Liver (tissue), 9 donors: ENCODE data around the gene TNFRSF21. TPM values are rescaled to one million over a fixed set of nuclear protein-coding genes. Genes with fewer than 3 reads are reported as not detected.
"Not testable (repeated sequence)": the region's sequence is repeated elsewhere in the genome, so short reads cannot be mapped to it uniquely, and the experiment has no call there.

ENCODE experiments used
- DNase-seq: peaks from one replicate; pipeline ENCODE4 v3.0.0-alpha.2; 2017; ENCODE audit warnings: low spot score
- H3K27ac ChIP-seq, 2 donors: one replicate each; pipeline ENCODE4 v1.7.0; 2013; ENCODE audit warnings: inconsistent platforms in 2 of 2, low read length in 2 of 2, control low read depth in 1 of 2, low read depth in 1 of 2, mild to moderate bottlenecking in 1 of 2
- H3K27me3 ChIP-seq, 4 donors: one replicate each; pipeline versions ENCODE4 v1.6.1 to v1.7.0; 2013; ENCODE audit warnings: low read length in 3 of 4, inconsistent platforms in 1 of 4, mild to moderate bottlenecking in 1 of 4, moderate library complexity in 1 of 4; ENCODE audit not compliant: control insufficient read depth in 4 of 4, insufficient read depth in 4 of 4
- H3K36me3 ChIP-seq, 4 donors: one replicate each; pipeline versions ENCODE4 v1.6.1 to v1.7.0; 2013; ENCODE audit warnings: low read length in 3 of 4, mild to moderate bottlenecking in 3 of 4, low read depth in 1 of 4, moderate library complexity in 1 of 4; ENCODE audit not compliant: control insufficient read depth in 4 of 4, insufficient read depth in 3 of 4
- H3K4me1 ChIP-seq, 4 donors: one replicate each; pipeline versions ENCODE4 v1.6.1 to v1.7.0; 2013; ENCODE audit warnings: low read length in 3 of 4, mild to moderate bottlenecking in 3 of 4, moderate library complexity in 1 of 4; ENCODE audit not compliant: control insufficient read depth in 4 of 4, insufficient read depth in 4 of 4
- H3K4me3 ChIP-seq, 3 donors: one replicate each; pipeline versions ENCODE4 v1.6.1 to v1.7.0; 2013; ENCODE audit warnings: low read length in 3 of 3, control low read depth in 1 of 3, low read depth in 1 of 3, mild to moderate bottlenecking in 1 of 3
- H3K9ac ChIP-seq, 2 donors: one replicate each; pipeline ENCODE4 v1.7.0; 2013; ENCODE audit warnings: low read length in 2 of 2, mild to moderate bottlenecking in 2 of 2, moderate library complexity in 2 of 2, control low read depth in 1 of 2, low read depth in 1 of 2
- H3K9me3 ChIP-seq, 4 donors: one replicate each; pipeline versions ENCODE4 v1.6.1 to v1.7.0; 2013; ENCODE audit warnings: low read length in 3 of 4; ENCODE audit not compliant: control insufficient read depth in 4 of 4
- ATF3 ChIP-seq: IDR thresholded peaks from 2 replicates; pipeline ENCODE4 v1.6.1; 2016; ENCODE audit warnings: antibody characterized with exemption
- EGR1 ChIP-seq, 2 donors: IDR thresholded peaks; 2 replicates each; pipeline ENCODE4 v1.6.1; 2016 to 2018; ENCODE audit warnings: antibody characterized with exemption in 2 of 2, low read depth in 2 of 2
- FOXA1 ChIP-seq: IDR thresholded peaks from 2 replicates; pipeline ENCODE4 v1.6.1; 2016; ENCODE audit warnings: antibody characterized with exemption
- GABPA ChIP-seq, 2 donors: IDR thresholded peaks in 1 of 2; conservative IDR thresholded peaks in 1 of 2; 2 replicates each; pipeline ENCODE4 v1.6.1; 2016; ENCODE audit warnings: antibody characterized with exemption in 2 of 2, mild to moderate bottlenecking in 1 of 2, moderate library complexity in 1 of 2
- HNF4A ChIP-seq, 2 donors: conservative IDR thresholded peaks; 2 replicates each; pipeline ENCODE4 v1.6.1; 2016; ENCODE audit warnings: antibody characterized with exemption in 2 of 2, mild to moderate bottlenecking in 2 of 2
- HNF4G ChIP-seq: IDR thresholded peaks from 2 replicates; pipeline ENCODE4 v1.6.1; 2016; ENCODE audit warnings: antibody characterized with exemption
- MAX ChIP-seq: IDR thresholded peaks from 2 replicates; pipeline ENCODE4 v1.6.1; 2016; ENCODE audit warnings: antibody characterized with exemption
- NR2F2 ChIP-seq: IDR thresholded peaks from 2 replicates; pipeline ENCODE4 v1.6.1; 2016; ENCODE audit warnings: antibody characterized with exemption
- RAD21 ChIP-seq, 2 donors: IDR thresholded peaks; 2 replicates each; pipeline ENCODE4 v1.6.1; 2016; ENCODE audit warnings: antibody characterized with exemption in 2 of 2, mild to moderate bottlenecking in 2 of 2
- RXRA ChIP-seq, 2 donors: IDR thresholded peaks; 2 replicates each; pipeline ENCODE4 v1.6.1; 2017 to 2018; ENCODE audit warnings: antibody characterized with exemption in 2 of 2, mild to moderate bottlenecking in 1 of 2
- SP1 ChIP-seq: IDR thresholded peaks from 2 replicates; pipeline ENCODE4 v1.6.1; 2018; ENCODE audit warnings: antibody characterized with exemption, mild to moderate bottlenecking
- TAF1 ChIP-seq: conservative IDR thresholded peaks from 2 replicates; pipeline ENCODE4 v1.6.1; 2016; ENCODE audit warnings: antibody characterized with exemption, mild to moderate bottlenecking
- WGBS: extraction: QIAGEN DNeasy Blood & Tissue Kit; methylation state at CpG from one replicate; pipeline ENCODE4 v1.1.7; 2013; 5-methylcytosine and 5-hydroxymethylcytosine counted together
- polyA plus RNA-seq, 2 donors: library from polyadenylated mRNA; stranded (reverse) in 1 of 2; unstranded in 1 of 2; fragments of 200-250 nt in 1 of 2; fragments of >200 nt in 1 of 2; fragmentation: Nextera tagmentation in 1 of 2; extraction: Ambion mirVana in 1 of 2; gene quantifications; one replicate each; pipeline versions ENCODE4 v1.2.1 to v1.2.3, GENCODE V29; 2013 to 2015
- total RNA-seq, 2 donors: library from RNA; depleted of rRNA; stranded (reverse); fragments of >200 nt; gene quantifications; one replicate each; pipeline ENCODE4 v1.2.3, GENCODE V29; 2014
- TF ChIP-seq, protein P1 (sequence below): IDR thresholded peaks from 2 replicates; pipeline ENCODE4 v1.6.1; 2016; ENCODE audit warnings: antibody characterized with exemption, mild to moderate bottlenecking
- donor health status: healthy.
- donor health status: healthy.
- donor health status: healthy.
- donor health status: healthy.
- donor health status: healthy.

TNFRSF21 gene
- total and polyA plus RNA-seq, 4 donors = 2.1 to 3.2 (median 2.9) TPM

GRCh38 chr6:47229255-47229654, 80.5 kb downstream of the TNFRSF21 start:
- DNase-seq = no peak
- H3K36me3 ChIP-seq = no peaks in the 10 kb centered on the region
- H3K4me1 ChIP-seq = no peaks in the 10 kb centered on the region
- H3K4me3 ChIP-seq = no peak overlapping the region
- 98% methylated on average over 7 of the region's 7 CpGs for WGBS
- H3K9ac ChIP-seq = no peak overlapping the region
- TF ChIP-seq MAX (no peak), RXRA (IDR thresholded peaks at IDR 0.05) (no peak), HNF4A (conservative IDR thresholded peaks at IDR 0.05) (no peak), SP1 (no peak), FOXA1 (no peak), HNF4G (no peak), TAF1 (no peak), NR2F2 (no peak), EGR1 (IDR thresholded peaks at IDR 0.05; ENCODE audit: low read depth in 2 of 2) (no peak), ATF3 (no peak), RAD21 (IDR thresholded peaks at IDR 0.05) (no peak), GABPA (IDR thresholded peaks at IDR 0.05 in 1 of 2, conservative IDR thresholded peaks at IDR 0.05 in 1 of 2) (no peak)
- TF ChIP-seq, protein P1, sequence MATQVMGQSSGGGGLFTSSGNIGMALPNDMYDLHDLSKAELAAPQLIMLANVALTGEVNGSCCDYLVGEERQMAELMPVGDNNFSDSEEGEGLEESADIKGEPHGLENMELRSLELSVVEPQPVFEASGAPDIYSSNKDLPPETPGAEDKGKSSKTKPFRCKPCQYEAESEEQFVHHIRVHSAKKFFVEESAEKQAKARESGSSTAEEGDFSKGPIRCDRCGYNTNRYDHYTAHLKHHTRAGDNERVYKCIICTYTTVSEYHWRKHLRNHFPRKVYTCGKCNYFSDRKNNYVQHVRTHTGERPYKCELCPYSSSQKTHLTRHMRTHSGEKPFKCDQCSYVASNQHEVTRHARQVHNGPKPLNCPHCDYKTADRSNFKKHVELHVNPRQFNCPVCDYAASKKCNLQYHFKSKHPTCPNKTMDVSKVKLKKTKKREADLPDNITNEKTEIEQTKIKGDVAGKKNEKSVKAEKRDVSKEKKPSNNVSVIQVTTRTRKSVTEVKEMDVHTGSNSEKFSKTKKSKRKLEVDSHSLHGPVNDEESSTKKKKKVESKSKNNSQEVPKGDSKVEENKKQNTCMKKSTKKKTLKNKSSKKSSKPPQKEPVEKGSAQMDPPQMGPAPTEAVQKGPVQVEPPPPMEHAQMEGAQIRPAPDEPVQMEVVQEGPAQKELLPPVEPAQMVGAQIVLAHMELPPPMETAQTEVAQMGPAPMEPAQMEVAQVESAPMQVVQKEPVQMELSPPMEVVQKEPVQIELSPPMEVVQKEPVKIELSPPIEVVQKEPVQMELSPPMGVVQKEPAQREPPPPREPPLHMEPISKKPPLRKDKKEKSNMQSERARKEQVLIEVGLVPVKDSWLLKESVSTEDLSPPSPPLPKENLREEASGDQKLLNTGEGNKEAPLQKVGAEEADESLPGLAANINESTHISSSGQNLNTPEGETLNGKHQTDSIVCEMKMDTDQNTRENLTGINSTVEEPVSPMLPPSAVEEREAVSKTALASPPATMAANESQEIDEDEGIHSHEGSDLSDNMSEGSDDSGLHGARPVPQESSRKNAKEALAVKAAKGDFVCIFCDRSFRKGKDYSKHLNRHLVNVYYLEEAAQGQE = no peak
- H3K27ac ChIP-seq = no peak overlapping the region
- no peaks in the 10 kb centered on the region for H3K9me3 ChIP-seq
- no peaks in the 10 kb centered on the region for H3K27me3 ChIP-seq

GRCh38 chr6:47228093-47228492, 81.6 kb downstream of the TNFRSF21 start:
- not testable (repeated sequence) for H3K27ac ChIP-seq, H3K27me3 ChIP-seq, H3K9ac ChIP-seq, DNase-seq, H3K9me3 ChIP-seq, H3K4me1 ChIP-seq, H3K36me3 ChIP-seq, H3K4me3 ChIP-seq
- 87% methylated on average over 3 of the region's 3 CpGs for WGBS

GRCh38 chr6:47223251-47223650, 86.5 kb downstream of the TNFRSF21 start:
- DNase-seq, H3K4me1 ChIP-seq, H3K4me3 ChIP-seq, H3K27me3 ChIP-seq, H3K36me3 ChIP-seq, H3K27ac ChIP-seq, H3K9ac ChIP-seq, H3K9me3 ChIP-seq: not testable (repeated sequence)
